A172 (cell line): ENCODE measurements around the gene ANKRD31. TPM values are rescaled to one million over a fixed set of nuclear protein-coding genes. Genes with fewer than 3 reads are reported as not detected.

ENCODE experiments used
- DNase-seq: peaks from one replicate; pipeline ENCODE4 v3.0.0-alpha.2; 2015; ENCODE audit warnings: low spot score
- total RNA-seq: library from RNA; depleted of rRNA; stranded (reverse); fragments of >200 nt; shearing (Covaris generic); gene quantifications from 2 replicates; pipeline ENCODE4 v1.2.3, GENCODE V29; 2014; rRNA removed

Gene ANKRD31
- total RNA-seq, 1 experiment from 2014 or later, result not detected

DNA sequence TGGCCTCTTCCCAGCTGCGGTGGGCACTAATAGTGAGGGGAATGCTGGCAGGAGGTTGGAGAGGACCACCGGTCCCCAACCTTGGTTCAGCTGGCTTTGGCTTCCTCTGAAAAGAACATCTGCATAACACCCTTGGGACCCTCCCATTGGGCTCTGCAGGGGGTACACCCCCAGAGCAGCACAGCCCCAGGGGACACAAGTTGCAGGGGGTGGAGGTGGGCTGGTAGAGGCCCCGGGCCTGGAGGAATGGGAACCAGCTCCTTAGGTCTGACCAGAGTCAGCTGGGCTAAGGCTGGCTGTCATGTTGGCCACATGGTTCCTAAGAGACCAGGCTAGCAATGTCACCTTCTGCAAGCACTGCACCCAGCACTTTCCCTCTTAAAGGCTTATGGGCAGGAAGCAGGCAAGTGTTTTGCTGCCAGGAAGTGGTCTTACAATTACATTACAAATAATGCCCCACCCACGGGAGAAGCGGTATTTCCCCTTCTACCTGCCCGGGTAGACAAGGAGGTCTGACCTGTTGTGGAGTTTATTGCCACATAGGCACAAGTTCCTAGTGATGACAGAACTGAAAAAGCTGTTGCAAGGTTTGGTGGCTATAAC is 202.4 kb downstream of the ANKRD31 start:
- DNase-seq, result no peak

DNA sequence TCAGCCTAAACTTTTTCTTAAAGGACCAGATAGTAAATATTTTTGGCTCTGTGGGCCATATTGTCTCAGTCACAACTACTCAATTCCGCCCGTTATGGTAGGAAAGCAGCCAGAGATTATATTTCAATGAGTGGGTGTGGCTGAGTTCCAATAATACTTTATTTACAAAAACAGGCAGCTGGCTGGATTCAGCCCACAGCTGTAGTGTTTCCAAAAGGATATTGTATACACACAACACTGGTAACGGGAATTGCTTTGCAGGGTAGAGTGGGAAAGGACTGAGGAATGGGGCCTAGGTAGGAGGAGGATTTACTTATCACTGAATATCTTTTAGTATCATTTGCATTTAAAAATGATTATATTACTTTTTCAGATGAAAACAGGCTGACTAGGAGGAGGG is 205.3 kb downstream of the ANKRD31 start:
- no peak for DNase-seq

DNA sequence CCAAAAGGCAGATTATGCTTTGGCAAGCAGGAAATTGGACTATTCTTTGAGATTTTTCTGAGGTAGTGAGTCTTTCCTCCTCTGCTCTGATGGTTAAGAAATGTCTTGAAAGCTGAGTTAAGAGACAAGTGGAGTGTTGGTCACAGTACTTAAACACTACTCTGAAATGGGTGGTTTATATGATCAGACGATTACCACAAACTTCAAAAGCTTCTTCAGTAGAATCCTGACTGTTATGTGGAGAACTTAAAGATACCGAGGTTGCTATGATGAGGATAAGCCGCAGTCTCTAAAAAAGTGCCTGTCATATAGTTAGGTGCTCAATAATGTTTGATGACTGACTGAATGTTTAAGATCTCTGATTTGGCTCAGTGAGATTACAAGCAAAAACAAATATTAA is 208.6 kb downstream of the ANKRD31 start:
- DNase-seq, result no peak

DNA sequence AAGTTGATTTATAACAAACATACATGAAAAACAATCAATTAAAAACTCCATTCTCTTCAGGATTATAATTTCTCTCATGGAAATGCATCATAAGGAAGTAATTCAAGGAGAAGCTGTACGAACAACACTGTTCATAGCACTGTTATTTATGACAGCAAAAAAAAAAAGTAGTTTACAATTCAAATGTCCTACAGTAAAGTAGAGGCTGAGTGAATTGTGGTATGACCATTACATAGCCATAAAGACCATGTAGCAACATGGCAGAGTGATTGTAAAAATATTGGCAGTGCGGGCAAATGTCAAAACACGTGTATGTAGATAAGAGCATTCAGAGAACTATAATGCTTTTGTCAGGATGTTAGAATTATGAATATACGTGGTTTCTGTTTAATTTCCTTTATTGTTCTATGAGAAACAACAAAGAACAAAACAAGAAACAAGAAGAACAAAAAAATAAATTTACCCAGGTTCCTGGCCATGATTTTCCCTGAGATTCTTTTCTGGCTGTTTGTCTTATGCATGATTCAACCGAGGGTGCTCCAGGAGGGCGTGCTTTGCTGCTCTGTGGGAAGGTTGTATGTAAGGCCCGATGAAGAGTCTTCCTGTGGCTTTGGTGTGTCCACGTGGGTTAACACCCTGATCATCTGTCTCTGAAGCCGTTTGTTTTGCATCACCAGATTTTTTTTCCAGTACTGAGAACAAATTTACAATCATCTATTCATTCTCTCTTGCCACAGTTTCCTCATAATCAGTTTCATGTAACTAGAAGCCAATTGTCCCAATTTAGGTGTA is 213.1 kb downstream of the ANKRD31 start:
- no peak for DNase-seq

DNA sequence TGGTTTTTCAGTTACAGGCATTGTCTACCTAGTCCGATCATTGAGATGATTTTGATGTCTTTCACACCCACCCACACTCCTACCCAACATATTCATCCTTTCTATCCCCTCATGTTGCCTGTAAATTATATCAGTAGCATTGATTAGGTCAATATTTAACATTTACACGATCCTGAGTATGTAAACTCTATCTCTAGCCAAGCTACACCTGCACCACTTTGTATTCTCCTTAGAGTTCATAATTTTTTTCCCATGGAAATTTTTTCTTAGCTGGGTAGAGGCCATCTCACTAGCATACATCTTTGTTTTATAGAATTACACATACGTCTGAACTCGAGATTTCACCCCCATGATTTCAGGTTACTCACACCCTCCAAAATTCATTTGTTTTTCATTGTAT is 214.9 kb downstream of the ANKRD31 start:
- no peak for DNase-seq

DNA sequence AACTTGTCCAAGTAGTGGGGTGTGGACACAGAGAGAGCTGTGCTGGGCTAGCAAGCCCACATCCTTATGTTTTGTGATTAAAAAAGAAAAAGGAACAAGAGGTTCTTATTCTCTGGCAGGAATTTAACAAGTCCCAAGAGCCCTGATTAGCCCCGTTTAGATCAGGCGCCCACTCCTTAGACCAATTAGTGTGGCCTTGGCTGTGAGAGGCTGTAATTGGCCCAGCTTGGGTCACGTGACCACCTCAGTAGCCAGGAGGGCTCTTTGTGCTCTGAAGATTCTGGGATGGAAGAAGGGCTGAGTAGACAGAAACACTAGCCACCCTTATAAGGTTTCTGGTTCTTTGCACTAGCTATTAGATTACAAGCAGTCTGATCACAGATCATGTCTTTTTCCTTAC is 215.5 kb downstream of the ANKRD31 start:
- no peak for DNase-seq

DNA sequence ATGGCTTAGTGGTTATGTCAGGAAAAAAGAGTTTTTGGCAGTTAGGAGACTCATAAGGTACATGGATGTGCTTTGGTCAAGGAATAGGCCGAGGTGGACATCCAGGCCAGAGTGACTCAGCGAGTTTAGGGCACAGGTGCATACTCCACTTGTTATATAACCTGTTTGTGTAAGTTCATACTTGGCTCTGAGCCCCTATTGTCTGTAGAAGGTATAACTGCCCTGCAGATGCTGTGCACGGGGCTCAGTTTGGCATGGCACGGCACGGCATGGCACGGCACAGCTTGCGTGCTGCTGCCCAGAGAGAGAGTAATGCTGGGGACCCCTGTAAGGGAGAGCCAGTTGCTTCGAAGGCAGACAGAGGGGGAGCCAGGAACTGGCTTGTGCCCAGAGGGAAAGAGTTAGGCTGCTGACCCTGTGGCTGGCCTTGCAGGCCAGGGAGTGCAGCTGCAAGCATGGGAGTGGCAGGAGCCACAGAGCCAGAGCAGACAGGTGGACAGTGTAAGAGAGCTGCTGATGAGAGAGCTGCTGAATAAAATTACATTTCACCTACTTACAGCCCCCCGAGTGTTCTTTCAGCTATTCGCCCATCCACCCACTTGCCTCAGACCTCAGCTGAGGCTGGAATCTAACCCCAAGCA is 216.5 kb downstream of the ANKRD31 start:
- DNase-seq, result no peak

DNA sequence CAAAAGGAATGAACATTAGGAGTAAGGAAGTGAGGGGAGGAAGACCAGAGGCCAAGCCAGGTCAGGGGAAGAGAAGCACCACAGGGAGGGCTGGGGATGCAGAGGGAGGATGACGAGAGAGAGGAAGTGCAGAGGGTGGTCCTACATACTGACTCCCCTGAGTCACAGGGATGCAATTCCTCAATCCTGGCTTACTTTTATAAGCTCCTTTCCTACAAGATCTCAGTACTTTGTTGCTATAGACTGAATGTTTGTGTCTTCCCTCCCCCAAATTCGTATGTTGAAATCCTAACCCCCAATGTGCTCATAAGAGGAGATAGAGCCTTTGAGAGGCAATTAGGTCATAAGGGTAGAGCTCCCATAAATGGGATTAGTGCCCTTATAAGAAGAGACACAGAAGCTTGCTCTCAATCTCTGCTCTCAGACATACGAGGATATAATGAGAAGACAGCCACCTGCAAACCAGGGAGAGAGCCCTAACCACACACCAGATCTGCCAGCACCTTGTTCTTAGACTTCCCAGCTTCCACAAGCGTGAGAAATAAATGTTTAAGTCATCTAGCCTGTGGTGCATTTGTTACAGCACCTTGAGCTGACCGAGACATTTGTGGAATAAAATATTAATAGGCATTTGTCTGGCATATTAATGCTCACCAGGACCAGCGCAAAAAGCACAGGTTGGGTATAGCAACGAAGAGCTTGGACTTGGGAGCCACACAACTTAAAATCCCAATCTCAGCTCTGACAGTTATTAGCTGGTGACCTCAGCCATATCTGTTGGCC is 217.7 kb downstream of the ANKRD31 start:
- DNase-seq, result no peak

Other genes with a start within 250 kb of the ANKRD31 start
- gene GCNT4, start 184.3 kb downstream of the ANKRD31 start, total RNA-seq, result 0.05 and 0.19 TPM in 2 replicates
- 39.1 and 51.9 TPM in 2 replicates for gene HMGCR, start 100.3 kb upstream of the ANKRD31 start, total RNA-seq